IgD-negative memory B cell (primary cell): ENCODE results near the gene SORBS2. TPM values are rescaled to one million over a fixed set of nuclear protein-coding genes. Genes with fewer than 3 reads are reported as not detected.

Experiments
- H3K27ac Mint-ChIP-seq, 3 donors: one replicate each; pipeline ENCODE4 v1.8.0; 2020 to 2022; ENCODE audit warnings: mild to moderate bottlenecking in 3 of 3, mixed read lengths in 3 of 3, moderate library complexity in 1 of 3
- H3K27me3 Mint-ChIP-seq: one replicate; pipeline ENCODE4 v1.8.0; 2021; ENCODE audit warnings: mixed read lengths
- H3K36me3 Mint-ChIP-seq: one replicate; pipeline ENCODE4 v1.8.0; 2020; ENCODE audit warnings: mild to moderate bottlenecking, mixed read lengths
- H3K4me1 Mint-ChIP-seq, 3 donors: one replicate each; pipeline ENCODE4 v1.8.0; 2020 to 2022; ENCODE audit warnings: mixed read lengths in 3 of 3, mild to moderate bottlenecking in 1 of 3
- H3K4me3 Mint-ChIP-seq, 4 donors: one replicate each; pipeline ENCODE4 v1.8.0; 2020 to 2022; ENCODE audit warnings: mild to moderate bottlenecking in 4 of 4, mixed read lengths in 4 of 4, moderate library complexity in 3 of 4
- H3K9me3 Mint-ChIP-seq, 3 donors: one replicate each; pipeline ENCODE4 v1.8.0; 2020 to 2021; ENCODE audit warnings: mixed read lengths in 3 of 3, mild to moderate bottlenecking in 1 of 3
- polyA plus RNA-seq: library from polyadenylated mRNA; unstranded; fragments of 300-500 nt; fragmentation: Illumina TruSeq; gene quantifications from one replicate; pipeline ENCODE4 v1.2.3, GENCODE V29; 2021

Gene SORBS2
- polyA plus RNA-seq, 1 donor from 2014 or later, result not detected

DNA sequence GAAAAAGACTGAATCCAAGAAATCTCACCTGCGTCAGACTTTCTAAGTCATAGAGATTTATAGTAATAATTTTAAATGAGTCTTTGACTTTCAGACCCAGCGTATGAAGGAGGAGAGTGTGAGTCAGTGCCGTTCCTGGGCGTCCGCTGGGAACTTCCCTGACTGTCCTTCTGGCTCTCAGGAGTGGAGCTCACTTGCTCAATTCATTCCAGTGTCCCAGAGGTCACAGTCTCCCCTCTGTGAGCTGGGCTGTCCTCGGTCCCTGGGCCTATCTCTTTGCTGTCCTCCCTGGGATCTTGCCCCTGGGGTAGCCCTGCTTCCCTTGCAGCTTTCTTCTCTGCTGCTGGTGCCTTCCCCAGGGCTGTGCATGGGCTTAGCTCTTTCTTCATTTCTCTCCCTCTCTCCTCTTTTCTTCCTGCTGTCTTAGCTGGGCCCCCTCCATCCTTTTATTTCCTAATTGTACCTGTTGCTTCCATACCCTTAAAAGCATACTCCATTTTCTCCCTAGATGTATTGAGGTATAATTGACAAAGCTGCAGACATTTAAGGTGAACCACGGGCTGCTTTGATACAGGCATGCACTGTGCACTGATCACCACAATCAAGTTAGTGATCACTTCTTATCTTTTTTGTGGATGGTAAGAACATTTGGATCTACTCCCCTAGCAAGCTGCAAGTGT lies 11.6 kb downstream of the SORBS2 start:
- Mint-ChIP-seq H3K36me3 (no peaks in the 10 kb centered on the region), H3K4me1 (no peaks in the 10 kb centered on the region), H3K27me3 (peaks cover 5% of the 10 kb centered on the region), H3K9me3 (peaks cover 0 to 7% (median 4%) of the 10 kb centered on the region in 3 donors), H3K4me3 (no peak overlapping the region), H3K27ac (no peak overlapping the region)

- Mint-ChIP-seq H3K9me3 (peaks cover 0 to 7% (median 4%) of the 10 kb centered on the region in 3 donors), H3K27ac (no peak overlapping the region), H3K36me3 (no peaks in the 10 kb centered on the region), H3K4me3 (no peak overlapping the region), H3K4me1 (peaks cover 0 to 2% (median 0%) of the 10 kb centered on the region in 3 donors), H3K27me3 (peaks cover 4% of the 10 kb centered on the region)
These were observed 12.6 kb downstream of the SORBS2 start for GRCh38 chr4:185799442-185799841.

DNA sequence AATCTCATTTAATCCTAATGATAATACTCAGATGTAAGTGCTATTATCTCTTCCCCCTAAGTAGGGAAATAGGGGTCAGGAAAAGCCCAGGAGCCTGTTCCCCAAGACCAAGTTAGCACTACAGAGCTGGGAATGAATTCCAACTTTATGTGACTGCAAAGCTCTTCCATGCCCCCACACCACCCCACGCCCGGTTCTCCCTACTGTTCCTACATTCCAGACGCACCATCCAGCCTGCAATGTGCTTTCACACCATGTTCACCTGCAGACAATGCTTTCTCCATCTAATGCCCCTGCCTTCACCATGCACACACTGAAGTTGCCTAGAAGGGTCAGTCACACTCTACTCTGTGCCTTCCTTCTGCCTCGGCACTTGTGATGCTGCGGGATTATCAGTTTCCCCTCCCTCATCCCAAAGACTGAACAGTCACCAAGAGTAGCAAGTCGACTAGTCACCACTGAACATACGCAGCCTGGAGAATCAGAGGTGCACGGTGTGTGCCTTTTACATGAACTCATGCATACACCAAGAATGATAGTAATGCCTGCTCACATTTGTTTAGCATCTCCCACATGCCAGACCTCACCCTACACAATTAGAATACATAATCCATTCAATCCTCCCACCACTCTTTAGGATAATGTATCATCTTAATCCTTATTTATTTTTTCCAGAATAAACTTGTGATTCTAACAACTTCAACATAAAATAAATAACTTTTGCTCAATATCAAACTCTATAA lies 14.2 kb downstream of the SORBS2 start:
- Mint-ChIP-seq H3K4me1 (peaks cover 0 to 3% (median 0%) of the 10 kb centered on the region in 3 donors), H3K27me3 (peaks cover 4% of the 10 kb centered on the region), H3K4me3 (no peak overlapping the region), H3K9me3 (peaks cover 0 to 7% (median 0%) of the 10 kb centered on the region in 3 donors), H3K36me3 (no peaks in the 10 kb centered on the region), H3K27ac (no peak overlapping the region)

DNA sequence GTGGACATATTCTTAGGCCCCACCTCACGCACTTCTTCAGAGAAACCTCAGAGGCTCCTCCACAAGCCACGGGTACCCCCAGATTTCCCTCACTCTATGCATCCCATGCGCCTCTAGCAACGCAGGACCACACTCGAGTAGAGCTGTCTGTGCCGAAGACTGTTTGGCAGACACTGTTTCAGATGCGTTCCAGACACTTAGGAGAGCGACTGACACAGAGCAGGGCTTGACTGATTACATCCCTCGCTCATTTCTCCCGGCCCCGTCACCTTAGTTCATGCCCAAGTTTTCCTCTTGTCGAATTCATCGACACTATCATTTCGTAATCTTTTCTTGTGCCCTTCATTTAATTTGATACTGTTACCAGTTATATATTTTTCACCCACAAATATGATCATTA lies 15.0 kb downstream of the SORBS2 start:
- Mint-ChIP-seq H3K4me3 (no peak overlapping the region), H3K4me1 (peaks cover 0 to 3% (median 0%) of the 10 kb centered on the region in 3 donors), H3K9me3 (peaks cover 0 to 7% (median 0%) of the 10 kb centered on the region in 3 donors), H3K36me3 (no peaks in the 10 kb centered on the region), H3K27ac (no peak overlapping the region), H3K27me3 (peaks cover 4% of the 10 kb centered on the region)

DNA sequence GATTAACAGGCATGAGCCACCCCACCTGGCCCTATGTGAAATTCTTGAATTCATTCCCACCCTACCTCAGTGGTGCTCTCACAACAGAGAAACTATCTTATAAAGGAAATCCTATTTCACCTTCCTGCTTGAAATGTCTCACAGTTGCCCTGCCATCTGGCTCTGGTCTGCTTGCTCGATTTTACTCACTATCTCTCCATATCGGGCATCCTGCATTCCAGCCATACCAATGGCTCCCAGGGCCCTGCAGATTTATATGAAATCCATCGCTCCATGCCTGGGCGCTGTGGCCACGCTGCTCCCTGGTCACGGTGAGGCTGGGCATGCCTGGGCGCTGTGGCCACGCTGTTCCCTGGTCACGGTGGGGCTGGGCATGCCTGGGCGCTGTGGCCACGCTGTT lies 15.8 kb downstream of the SORBS2 start:
- Mint-ChIP-seq H3K27me3 (peaks cover 6% of the 10 kb centered on the region), H3K4me3 (no peak overlapping the region), H3K9me3 (peaks cover 0 to 7% (median 0%) of the 10 kb centered on the region in 3 donors), H3K27ac (no peak overlapping the region), H3K4me1 (peaks cover 0 to 3% (median 0%) of the 10 kb centered on the region in 3 donors), H3K36me3 (no peaks in the 10 kb centered on the region)

GRCh38 chr4:185794637-185795036 lies 17.4 kb downstream of the SORBS2 start:
- H3K4me1 Mint-ChIP-seq, result peaks cover 0 to 3% (median 0%) of the 10 kb centered on the region in 3 donors
- H3K36me3 Mint-ChIP-seq, result no peaks in the 10 kb centered on the region
- no peak overlapping the region for H3K27ac Mint-ChIP-seq
- no peaks in the 10 kb centered on the region for H3K9me3 Mint-ChIP-seq
- H3K4me3 Mint-ChIP-seq, result no peak overlapping the region
- H3K27me3 Mint-ChIP-seq, result peaks cover 5% of the 10 kb centered on the region

DNA sequence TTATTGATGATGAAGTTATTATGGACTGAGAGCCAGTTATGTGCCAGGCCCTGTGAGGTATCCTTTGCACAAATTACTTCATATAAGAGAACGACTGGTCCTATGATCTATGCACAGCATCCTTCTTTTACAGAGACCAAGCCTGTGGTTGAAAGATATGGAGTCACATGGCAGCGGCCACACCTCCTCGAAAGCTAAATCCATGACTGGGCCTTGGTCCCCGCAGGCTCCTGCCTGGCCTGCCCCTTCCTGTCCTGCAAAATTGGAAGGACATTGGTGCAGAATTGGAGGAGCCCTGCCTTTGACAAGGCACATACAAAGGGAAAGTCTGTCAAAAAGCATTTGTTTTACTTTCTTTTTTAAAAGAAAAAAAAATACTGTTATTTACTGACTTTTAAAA lies 18.3 kb downstream of the SORBS2 start:
- Mint-ChIP-seq H3K36me3 (no peaks in the 10 kb centered on the region), H3K27me3 (peaks cover 4% of the 10 kb centered on the region), H3K4me1 (peaks cover 0 to 3% (median 0%) of the 10 kb centered on the region in 3 donors), H3K9me3 (no peaks in the 10 kb centered on the region), H3K4me3 (no peak overlapping the region), H3K27ac (no peak overlapping the region)

DNA sequence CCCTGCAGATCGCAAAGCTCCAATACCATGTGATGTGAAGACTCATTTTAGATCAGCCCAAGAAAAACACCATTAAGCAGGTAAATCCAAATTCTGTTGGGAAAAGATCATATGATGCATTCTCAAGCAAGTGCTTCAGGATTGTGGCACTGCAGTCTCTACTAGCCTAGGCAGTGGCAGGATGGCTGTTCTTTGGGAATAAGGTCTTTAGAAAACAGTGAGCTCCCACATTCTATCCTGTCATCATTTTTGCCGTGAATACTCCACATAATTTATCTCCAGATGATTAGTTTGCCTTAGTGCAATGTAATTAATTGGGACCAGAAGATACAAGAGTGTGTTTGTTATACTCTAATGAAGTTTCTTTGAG lies 18.9 kb downstream of the SORBS2 start:
- Mint-ChIP-seq H3K27me3 (peaks cover 4% of the 10 kb centered on the region), H3K36me3 (no peaks in the 10 kb centered on the region), H3K9me3 (no peaks in the 10 kb centered on the region), H3K4me1 (peaks cover 0 to 5% (median 0%) of the 10 kb centered on the region in 3 donors), H3K27ac (no peak overlapping the region), H3K4me3 (no peak overlapping the region)

GRCh38 chr4:185792384-185793115 lies 19.4 kb downstream of the SORBS2 start:
- peaks cover 4% of the 10 kb centered on the region for H3K27me3 Mint-ChIP-seq
- H3K4me3 Mint-ChIP-seq, result no peak overlapping the region
- no peak overlapping the region for H3K27ac Mint-ChIP-seq
- no peaks in the 10 kb centered on the region for H3K9me3 Mint-ChIP-seq
- H3K36me3 Mint-ChIP-seq, result no peaks in the 10 kb centered on the region
- H3K4me1 Mint-ChIP-seq, result peaks cover 0 to 6% (median 0%) of the 10 kb centered on the region in 3 donors

DNA sequence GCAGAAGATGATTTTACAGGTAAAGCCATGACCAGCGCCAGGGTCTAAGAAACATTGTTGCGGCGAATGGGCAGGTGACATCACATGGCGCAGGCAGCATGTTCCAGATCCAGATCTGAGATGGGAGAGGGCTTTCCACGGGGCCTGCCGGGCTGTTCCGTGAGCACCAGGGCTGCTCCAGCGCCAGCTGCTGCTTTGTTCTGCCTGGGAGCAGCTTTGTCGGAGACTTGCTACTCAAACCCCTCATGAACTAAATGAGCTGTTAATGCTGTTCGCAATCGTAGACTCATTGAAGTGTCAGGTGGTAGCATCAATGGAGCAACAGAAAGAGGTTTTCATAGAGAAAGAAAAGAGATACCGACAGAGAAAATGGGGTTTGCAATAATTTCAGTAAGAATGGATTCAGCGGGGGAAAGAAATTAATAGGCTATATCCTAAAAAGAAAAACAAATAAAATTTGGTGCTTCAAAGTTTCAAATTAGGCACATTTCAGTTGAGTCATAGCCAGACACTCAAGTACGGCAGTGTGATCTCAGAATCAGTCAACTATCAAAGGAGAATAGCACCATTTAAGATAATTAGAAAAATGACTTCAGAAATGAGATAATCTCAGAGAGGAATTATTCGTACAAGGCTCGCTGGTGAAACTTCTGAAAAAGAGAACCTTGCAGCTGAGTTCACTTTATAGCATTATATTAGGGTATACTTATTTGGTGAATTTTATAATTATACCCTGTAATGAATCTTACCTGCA lies 23.9 kb downstream of the SORBS2 start:
- Mint-ChIP-seq H3K4me3 (no peak overlapping the region), H3K27ac (no peak overlapping the region), H3K9me3 (no peaks in the 10 kb centered on the region), H3K4me1 (peaks cover 0 to 2% (median 0%) of the 10 kb centered on the region in 3 donors), H3K36me3 (no peaks in the 10 kb centered on the region), H3K27me3 (peaks cover 8% of the 10 kb centered on the region)

DNA sequence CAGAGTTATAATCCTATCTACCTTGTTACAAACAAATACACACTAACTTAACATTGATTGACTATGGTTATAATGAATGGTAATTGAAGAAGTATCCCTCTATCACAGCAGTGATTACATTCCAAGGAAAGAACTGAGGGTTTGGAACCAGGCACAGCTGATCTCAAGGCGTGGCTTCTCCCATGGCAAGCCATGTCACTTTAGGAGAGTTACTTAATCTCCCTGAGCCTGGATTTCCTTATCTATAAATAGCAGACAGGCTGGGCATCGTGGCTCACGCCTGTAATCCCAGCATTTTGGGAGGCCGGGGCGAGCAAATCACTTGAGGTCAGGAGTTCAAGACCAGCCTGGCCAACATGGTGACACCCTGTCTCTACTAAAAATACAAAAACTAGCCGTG lies 25.6 kb downstream of the SORBS2 start:
- peaks cover 0 to 2% (median 0%) of the 10 kb centered on the region in 3 donors for H3K4me1 Mint-ChIP-seq
- no peak overlapping the region for H3K27ac Mint-ChIP-seq
- H3K9me3 Mint-ChIP-seq, result no peaks in the 10 kb centered on the region
- H3K36me3 Mint-ChIP-seq, result no peaks in the 10 kb centered on the region
- H3K27me3 Mint-ChIP-seq, result peaks cover 10% of the 10 kb centered on the region
- no peak overlapping the region for H3K4me3 Mint-ChIP-seq

DNA sequence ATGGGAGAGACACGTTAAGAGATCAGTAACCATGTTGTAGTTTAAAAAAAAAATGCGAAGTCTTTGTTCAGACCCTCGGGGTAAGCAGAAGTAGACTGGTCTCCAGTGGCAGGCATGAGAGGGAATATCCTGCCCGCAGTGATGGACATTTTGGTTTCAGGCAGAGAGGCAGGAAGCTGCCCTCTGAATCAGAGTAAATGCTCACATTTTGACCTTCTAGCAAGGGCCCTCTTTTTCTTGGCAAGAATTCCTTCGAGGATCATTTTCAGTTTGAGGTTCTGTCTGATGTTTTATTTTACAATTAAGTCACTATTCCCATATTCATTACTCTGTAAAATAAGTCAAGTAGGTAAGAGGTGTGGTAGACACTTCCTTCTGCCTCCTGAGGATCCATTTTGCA lies 28.4 kb downstream of the SORBS2 start:
- Mint-ChIP-seq H3K9me3 (no peaks in the 10 kb centered on the region), H3K27ac (no peak overlapping the region), H3K4me1 (peaks cover 0 to 2% (median 0%) of the 10 kb centered on the region in 3 donors), H3K36me3 (no peaks in the 10 kb centered on the region), H3K27me3 (peaks cover 8% of the 10 kb centered on the region), H3K4me3 (no peak overlapping the region)

DNA sequence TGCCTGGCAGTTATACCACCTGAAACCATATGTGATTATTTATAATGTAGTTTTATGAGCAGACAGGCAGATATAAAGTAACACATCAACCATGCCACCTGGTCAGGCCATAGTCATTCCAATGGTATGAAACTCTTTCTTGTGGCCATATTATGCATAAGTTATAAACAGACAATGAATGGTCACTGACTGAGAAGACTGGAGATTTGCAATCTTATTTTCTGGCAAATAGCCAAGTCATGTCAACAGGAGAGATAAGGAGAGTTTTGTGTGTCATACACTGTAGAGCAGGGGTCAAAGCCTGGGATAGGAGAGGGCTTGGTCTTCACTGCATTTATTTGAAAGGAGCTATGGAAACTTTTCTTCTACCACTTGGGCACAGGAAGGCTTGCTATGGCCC lies 29.5 kb downstream of the SORBS2 start:
- Mint-ChIP-seq H3K27me3 (peaks cover 8% of the 10 kb centered on the region), H3K27ac (no peak overlapping the region), H3K4me3 (no peak overlapping the region), H3K4me1 (no peaks in the 10 kb centered on the region), H3K36me3 (no peaks in the 10 kb centered on the region), H3K9me3 (no peaks in the 10 kb centered on the region)

- H3K4me3 Mint-ChIP-seq, result no peak overlapping the region
- H3K27ac Mint-ChIP-seq, result peak overlapping the region in 1 of 3 donors; percentile 62
- H3K27me3 Mint-ChIP-seq, result peaks cover 8% of the 10 kb centered on the region
- no peaks in the 10 kb centered on the region for H3K9me3 Mint-ChIP-seq
- H3K4me1 Mint-ChIP-seq, result no peaks in the 10 kb centered on the region
- no peaks in the 10 kb centered on the region for H3K36me3 Mint-ChIP-seq
These were observed 30.3 kb downstream of the SORBS2 start for GRCh38 chr4:185781555-185782215.
